Stimulated activated CD4-positive, alpha-beta T cell treated with anti-CD3 and anti-CD28 coated beads, Interleukin-1b, Interleukin-23, amount 100 ng/mL, for 24 hours (primary cell): ENCODE results near the gene ZNF750.

Experiments
- DNase-seq, 4 experiments: peaks; one replicate each; pipeline ENCODE4 v3.0.0-alpha.2; 2020; ENCODE audit warnings: low read depth in 4 of 4, low spot score in 1 of 4

ZNF750 gene

DNA sequence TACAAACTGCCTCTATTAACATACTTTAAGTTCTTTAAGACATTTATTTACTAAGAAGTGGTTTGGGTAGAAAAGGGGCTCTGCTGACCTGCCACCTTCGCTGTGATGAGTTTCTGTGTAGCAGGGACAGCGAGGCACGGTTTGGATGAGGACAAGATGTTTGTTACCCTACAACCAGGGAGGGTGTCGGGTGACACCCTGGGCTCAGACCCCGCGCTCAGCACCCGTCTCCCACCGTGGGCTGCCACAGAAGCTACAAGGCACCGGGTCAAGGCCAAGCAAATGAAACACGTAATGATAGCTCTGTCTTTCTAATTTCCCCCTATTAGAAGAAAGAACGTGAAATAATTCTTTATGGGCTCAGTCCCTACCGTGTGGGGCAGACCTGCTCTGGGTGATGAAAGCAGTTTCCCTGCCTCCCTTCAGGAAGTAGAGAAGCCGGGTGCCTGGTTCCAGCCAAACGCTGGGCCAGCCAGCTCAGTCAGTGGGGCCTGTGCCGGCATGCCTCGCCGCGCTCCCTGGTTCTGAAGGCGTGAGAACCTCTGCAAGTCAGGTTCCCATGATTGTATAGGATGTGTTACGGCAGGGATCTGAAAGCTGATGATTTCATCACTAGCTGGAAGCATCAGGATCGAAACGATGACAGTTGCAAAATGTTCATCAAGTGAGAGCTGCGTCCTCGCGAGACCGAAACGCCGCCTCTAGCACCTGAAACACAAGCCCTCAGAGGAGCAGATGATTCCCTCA, 3.9 kb downstream of the ZNF750 start:
- DNase-seq = no peak

DNA sequence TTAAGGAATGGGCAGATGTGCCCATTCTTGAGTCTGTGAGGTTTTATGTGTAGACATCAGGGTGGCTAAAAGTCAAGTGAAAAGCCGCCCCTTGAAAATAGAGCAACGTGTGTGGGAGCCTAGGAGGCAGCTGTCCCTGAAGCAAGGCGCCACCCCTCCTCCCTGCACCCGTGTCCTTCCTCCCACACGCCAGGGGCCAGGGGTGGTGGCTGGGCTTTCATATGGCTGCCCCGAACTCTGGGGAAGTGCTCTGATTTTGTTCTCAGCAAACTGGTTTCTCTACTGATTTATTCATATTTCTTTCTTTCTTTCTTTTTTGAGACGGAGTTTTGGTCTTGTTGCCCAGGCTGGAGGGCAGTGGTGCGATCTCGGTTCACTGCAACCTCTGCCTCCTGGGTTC, 4.7 kb downstream of the ZNF750 start:
- DNase-seq = no peak

DNA sequence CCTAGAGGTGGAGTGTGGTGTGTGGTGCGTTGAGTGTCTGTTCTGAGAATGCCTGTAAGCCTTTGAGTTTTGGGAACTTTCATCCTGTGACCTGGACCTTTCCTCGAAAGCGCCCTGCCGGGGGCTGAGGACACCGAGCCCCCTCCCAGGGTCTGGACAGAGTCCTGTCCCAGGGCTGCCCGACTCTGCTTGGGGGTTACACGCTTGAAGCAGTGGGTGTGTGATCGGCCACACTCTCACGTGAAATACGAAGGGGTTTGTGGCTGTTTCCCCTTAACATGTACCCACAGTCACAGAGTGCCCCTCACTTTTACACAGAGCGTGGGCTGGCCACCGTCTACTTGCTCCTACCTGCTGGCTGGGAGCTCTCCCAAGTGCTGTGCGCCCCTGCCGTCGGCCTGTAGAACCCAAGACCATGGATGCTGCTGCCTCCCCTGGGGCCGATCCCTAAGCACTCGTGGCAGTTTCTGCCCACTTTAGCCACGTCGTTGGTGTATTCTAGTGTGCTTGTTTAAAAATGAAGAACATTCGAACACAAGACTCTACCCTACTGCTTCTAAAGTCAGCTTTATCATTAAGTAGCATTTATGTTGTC, 6.8 kb downstream of the ZNF750 start:
- DNase-seq = no peak

DNA sequence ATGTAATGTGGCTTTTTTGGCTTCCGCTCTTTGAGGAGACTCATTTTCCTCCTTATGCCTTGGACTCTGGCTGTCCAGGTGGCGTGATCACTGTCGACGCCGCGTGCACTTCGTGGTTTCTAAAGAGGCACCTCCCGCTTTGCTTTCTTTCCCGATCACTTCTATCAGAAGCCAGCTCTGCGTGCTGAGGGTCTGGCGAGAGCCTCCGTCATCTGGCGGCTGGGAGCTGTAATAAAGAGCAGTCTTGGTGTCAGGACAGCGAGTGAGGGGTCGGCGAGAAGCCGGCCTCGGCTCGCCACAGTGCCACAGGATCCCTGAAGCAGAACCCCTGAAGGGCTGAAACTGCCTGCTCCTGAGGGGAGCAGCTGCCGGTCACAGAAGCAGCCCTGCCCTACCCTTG, 7.4 kb downstream of the ZNF750 start:
- no peak for DNase-seq

DNA sequence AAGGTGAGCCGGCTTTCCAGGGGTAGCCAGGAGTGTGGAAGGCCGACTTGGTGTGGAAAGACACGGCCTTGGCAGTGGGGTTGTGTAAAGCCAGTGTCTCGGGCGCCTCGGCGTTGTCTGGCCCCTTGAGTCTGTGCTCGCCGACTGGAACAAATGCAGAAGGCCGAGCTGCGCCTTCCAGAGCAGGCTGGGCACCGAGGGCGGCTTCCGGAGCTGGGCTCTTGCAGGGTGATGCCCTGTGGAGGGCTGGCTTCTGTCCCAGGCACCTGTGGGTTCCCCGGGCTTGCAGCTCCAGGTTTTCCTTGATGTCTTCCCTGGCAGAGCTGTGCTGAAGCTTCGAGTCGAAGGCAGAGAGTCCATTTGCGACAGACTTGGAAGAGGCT, 8.0 kb downstream of the ZNF750 start:
- DNase-seq = no peak

DNA sequence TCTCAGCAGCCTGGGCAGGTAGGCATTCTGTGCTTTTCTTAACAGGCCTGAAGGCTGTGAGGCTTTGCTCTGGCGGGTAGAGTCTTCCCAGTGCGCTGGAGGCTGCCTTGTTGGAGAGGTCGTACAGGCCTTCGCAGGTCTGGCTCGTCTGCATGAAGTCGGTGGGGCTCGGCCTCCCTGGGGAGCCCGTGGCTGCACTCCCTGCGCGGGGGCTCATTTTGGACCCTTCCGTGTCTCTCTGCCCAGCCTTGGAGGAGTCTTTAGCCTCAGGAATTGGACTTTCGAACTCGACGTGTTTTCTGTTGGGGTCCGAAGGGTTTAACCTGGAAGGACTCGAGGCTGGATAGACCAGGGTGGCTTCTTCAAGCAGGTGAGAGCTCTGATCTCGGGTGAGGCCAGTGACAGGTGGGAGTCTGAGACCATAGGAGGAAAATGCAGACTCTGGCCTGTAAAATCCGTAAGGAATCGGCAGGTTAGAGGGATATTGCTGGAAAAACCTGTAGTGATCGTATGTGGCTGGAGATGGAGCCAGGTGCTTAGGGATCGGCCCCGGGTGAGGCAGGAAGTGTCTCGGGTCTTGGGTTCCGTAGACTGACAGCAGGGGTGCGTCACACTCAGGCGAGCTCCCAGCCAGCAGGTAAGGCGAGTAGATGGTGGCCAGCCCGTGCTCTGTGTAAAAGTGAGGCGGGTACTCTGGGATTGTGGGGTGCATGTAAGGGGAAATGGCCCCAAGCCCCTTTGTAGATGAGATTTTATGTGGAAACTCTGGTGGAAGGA, 8.6 kb downstream of the ZNF750 start:
- DNase-seq = no peak

DNA sequence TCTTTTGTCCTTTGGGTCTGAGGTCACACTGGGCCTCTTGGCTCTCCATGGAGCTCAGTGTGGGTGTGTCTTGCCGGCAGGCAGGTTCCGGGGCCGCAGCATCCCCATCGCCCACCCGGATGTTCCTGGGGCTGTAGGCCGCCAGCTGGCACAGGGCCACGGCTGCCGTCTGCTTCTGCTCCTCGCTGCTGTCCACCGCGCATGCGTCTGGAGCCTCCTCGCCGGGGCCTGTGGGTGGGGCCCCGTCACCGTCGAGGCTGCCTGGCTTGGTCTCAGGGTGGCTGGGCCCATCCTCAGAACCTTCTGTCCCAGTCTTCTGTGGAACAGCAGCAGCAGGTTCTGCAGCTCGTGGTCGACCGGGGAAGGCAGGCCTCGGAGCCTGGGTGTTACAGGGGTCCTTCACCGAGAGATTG, 9.6 kb downstream of the ZNF750 start:
- no peak for DNase-seq

DNA sequence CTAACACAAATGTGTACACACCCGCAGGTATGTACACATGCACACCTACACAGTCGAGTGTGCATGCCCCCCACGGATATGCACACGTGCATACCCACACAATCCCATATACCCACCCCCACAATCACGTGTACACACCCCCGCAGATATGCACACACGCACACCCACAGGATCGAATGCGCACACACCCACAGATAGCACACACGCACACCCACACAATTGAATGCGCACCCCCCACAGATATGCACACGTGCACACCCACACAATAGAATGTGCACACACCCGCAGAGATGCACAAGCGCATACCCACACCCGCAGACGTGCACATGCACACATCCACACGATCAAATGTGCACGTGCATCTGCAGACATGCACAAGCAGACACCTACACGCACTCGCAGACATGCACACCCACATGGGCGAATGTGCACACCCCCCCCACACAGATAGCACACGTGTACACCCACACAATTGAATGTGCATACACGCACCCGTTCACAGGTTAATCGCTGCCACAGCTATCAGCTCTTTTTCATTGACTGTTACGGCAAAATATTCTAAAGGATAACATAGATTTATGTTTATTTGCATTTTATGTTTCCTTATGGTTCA, 10.8 kb downstream of the ZNF750 start:
- DNase-seq = no peak

DNA sequence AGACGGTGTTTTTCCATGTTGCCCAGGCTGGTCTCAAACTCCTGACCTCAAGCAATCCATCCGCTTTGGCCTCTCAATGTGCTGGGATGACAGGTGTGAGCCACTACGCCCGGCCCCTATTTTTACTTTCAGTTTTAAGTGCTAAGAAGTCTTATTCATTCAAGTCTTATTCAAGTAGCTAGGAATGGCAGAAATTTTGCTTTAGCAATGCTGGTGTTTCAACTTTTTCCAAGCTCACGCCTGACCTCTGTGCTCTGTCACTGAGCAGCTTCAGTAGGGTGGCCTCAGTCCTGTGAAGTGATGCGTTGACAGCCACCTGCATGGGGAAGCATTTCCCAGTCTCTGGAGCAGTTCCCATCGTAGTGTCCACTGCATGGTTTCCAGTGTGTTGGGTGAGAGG, 12.9 kb downstream of the ZNF750 start:
- no peak for DNase-seq

DNA sequence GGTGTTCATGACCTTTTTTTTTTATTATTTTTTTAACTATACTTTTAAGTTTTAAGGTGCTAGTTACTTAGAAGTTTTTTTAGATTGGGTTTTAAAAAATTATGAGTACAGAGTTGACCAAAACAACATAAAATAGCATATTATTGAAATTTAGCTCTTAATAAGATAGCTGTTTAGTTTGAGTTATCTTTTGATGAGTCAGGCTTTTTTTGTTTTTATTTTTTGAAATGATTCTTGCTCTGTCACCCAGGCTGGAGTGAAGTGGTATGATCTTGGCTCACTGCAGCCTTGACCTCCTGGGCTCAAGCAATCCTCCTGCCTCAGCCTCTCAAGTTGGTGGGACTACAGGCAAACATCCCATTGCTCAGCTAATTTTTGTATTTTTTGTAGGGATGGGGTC, 13.6 kb downstream of the ZNF750 start:
- DNase-seq = no peak

DNA sequence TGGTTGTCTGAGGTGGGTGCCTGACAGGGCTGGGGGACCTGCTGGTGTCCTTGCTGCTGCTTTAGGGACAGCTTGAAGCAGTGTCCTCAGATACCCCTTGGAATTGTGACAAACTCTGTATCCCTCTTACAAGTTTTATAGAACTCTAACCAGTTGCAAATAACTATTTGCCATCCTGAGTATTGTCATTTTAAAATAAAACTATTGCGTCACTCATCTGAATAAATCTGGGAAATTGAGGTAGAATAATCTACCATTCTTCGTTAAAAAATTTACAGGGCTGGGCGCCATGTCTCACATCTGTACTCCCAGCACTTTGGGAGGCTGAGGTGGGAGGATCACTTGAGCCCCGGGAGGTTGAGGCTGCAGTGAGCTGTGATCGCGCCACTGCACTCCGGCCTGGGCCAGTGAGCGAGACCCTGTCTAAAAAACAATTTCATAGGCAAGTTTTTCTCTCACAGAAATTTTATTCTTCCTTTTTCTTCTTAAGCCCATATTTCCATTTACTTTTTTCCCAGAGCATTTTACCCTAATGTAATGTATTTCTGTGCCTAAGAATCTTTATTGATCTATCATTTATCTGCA, 14.2 kb downstream of the ZNF750 start:
- no peak for DNase-seq

DNA sequence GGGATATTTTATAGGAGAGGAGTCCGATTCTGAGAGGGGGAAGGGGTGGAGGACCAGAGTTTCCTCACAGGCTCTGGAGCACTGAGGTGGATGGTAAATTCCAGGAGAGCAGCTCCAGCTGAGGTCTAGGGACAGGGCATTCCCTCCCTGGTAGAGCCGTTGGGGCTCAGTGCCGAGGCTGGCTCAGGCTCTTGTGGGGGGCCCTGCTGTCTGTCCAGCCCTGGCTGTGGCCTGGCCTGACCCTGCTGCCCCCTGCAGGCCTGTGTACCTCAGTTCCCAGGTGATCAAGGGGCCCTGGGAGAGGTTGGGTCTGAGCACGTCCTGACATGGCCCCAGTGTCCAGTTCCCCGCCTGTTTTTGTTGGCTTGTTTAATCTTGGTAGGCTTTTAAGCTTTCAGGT, 16.8 kb downstream of the ZNF750 start:
- no peak for DNase-seq

DNA sequence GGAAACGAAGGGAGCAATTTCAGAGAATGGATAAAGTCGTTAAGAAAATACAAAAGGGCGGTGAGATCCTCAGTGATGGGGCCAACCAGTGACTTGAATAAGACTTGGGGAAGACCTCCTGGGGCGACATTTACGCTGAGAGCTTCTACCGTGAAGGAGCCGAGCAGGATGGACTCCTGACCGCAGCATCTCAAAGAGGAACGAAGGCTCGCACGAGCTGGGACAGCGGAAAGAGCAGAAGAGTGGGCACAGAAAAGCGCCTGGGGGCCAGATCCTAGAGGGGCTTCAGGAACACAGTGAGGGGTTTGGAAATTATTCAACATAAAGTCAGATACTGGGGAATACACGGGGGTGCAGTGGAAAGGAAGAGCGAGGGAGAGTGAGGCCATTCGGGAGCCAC, 17.5 kb downstream of the ZNF750 start:
- DNase-seq = no peak

DNA sequence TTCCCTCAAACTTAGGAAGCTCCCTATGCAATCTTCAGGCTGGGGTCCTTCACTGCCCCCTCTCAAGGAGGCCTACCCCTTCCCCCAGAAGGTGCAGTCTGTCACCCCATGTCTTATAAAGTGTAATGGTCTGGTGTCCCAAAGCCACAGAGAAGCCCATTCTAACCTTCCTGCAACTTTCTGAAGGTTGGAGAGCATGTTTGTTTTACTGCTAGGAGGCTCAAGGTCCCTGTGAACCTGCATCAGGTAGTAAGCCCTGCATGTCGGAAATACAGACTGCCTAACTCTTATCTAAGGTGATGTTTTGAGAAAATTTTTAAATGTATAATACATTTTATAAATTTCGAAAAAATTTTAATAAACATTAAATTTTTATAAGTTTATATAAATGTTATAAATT, 18.3 kb downstream of the ZNF750 start:
- DNase-seq = no peak

DNA sequence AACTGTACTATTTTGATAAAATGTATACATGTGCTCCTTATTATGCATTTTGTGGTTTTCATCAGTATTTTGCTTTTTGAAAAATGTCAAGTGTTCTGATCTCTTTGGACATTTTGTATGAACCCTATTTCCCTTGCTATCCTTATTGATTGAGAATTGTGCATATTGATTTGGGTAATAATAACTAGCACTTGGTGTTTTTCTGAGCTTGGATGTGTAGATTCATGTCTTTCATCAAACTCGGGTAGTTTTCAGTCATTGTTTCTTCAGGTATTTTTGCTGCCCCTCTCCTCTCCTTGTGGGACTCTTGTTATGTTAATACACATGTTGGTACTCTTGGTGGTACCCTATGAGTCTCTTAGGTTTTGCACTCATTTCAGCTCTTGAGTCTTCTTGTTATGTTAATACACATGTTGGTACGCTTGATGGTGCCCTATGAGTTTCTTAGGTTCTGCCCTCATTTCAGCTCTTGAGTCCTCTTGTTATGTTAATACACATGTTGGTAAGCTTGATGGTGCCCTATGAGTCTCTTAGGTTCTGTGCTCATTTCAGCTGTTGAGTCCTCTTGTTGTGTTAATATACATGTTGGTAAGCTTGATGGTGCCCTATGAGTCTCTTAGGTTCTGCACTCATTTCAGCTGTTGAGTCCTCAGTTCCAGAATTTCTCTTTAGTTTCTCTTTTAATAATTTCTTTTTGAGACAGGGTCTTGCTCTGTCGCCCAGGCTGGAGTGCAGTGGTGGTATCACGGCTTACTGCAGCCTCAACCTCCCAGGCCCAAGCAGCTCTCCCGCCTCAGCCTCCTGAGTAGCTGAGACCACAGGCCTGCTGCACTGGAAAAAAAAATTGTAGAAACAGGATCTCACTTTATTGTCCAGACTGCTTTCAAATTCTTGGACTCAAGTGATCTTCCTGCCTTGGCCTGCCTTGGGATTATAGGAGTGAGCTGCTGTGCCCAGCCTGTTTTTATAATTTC, 19.3 kb downstream of the ZNF750 start:
- DNase-seq = no peak

DNA sequence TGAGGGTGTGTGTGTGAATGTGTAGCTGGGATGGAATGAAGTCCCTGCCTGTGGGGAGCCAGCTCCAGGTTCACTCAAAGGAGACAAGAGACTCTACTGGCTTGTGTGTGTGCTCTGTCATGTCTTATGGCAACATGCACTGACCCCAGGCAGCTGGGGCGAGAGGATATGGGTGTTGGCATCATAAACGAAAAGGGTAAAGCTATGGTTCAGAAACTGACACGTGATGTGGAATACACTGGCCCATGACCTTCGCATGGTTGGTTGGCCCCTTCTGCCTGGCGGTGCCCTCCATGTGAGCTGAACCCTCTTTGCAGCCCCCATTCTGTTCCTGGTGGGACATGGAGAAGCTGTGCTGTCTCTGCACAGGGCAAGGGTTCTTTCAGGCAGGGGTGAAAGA, 21.9 kb downstream of the ZNF750 start:
- no peak for DNase-seq

DNA sequence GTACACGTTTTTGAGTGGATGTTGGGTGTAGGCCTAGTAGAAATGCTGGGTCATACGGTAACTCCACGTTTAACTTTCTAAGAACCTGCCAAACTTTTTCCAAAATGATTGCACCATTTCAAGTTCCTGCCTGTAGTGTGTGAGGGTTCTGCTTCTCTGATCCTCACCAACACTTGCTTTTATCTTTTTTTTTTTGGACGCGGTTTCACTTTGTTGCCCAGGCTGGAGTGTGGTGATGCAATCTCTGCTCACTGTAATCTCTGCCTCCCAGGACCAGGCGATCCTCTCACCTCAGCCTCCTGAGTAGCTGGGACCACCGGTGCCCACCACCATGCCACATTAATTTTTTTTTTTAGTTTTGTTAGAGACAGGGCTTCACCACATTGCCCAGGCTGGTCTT, 23.5 kb downstream of the ZNF750 start:
- no peak for DNase-seq

DNA sequence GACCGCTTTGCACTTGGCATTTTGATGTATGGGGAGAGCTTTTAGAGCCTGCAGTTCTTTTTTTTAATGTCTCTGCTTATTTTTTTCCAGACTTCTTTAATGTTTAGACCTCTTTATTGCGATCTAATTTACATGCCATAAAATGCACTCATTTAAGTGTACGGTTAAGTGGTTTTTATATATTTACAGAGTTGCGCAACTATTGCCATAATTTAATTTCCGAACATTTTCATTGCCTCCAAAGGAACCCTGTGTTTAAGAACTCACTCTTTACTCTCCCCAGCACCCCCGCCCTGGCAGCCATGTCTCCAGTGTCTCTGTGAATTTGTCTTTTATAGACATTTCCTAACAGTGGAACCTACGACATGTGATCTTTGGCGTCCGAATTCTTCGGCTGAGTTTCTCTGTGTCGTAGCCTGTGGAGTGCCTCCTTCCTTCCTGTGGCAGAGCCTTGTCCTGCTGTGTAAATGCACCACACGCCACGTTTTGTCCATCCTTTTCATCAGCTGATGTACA, 24.0 kb downstream of the ZNF750 start:
- DNase-seq = no peak

DNA sequence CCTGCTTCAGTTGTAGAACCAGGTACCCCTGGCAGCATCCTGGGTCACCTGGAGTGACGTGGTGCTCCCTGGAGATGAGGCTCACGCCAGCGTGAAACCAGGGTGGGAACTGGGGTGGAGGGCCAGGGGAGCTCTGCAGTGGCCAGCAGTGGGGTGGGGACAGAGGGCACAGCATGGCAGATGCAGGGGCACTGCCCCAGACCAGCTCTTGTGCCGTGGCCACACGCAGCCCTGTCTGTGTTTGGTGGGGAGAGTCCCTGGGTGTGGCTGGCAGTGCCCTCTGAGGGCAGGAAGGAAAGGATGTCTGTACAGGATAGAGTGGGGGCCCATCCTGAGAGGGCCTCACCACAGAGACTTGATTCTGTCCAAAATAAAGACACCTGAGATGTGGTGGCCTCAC, 24.5 kb downstream of the ZNF750 start:
- DNase-seq = no peak

DNA sequence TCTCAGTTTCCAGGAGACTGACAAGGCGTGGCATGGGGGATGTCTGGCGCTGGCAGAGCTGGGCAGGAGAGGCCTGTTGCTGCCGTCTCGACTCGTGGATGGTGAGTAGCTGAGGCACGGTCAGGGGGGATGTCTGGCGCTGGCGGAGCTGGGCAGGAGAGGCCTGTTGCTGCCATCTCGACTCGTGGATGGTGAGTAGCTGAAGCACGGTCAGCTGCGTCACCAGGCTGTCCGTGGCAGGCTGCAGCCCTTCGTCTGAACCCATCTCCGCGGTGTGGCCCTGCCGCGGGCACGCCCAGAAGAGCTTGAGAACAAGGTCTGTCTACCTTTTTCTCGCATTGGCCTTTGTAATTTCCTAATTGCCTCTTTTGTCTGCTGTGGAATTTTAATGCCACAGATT, 25.0 kb downstream of the ZNF750 start:
- no peak for DNase-seq
